ENCODE measurements around the gene PLCL1. TPM values are rescaled to one million over a fixed set of nuclear protein-coding genes. Genes with fewer than 3 reads are reported as not detected.

Gene PLCL1
- total RNA-seq, 1 experiment from 2014 or later: 0.07 TPM

DNA sequence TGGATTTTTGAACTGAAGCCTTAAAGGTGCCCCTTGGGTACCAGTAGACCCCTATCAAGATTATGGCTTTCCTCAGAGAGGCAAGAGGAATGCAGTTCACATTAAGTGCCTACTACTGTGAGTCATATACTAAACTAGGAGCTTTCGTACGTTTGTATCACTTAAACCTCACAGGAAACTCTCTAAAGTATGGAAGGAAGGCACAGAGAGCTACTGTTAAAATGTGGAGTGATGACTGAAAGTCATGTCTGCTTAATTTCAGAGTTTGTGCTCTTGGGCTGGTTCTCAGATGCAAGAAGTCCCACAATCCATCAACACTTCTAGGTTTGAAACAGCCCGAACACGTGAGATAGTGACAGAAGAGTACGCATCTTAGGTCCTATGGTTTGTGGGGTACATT, 4.7 kb downstream of the PLCL1 start:
- CTCF ChIA-PET: no interaction called here
- no peak overlapping the region for H2AFZ ChIP-seq (ENCODE audit: low read depth, low read length, poor library complexity, severe bottlenecking)

DNA sequence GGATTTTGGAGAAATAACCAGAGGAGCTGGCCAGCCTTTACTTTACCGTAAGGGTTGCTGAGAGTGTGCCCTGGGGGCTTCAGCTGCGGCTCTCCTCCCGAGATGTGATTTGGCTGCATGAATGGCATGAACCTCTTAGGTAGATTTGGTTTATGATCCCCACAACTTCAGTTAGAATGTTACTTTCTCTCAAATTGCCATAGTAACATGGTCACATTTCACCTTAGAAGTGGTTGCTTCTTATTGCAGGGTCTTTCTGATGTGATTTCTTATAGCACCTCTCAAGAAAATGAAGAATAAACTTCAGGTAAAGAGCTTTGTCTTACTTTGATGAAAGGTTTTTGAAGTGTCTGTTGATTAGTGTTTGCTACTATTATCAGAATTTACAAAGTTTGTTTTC, 5.6 kb downstream of the PLCL1 start:
- DNase-seq (ENCODE audit: low read depth, low spot score) (no peak), ATAC-seq (no peak)
- no peaks in the 10 kb centered on the region for H3K79me2 ChIP-seq (ENCODE audit: insufficient read depth, low read length)
- H3K4me1 ChIP-seq (ENCODE audit: control insufficient read depth in 1 of 2, insufficient read depth in 2 of 2, low read length in 2 of 2): no peaks in the 10 kb centered on the region
- no peak overlapping the region for H3K9ac ChIP-seq (ENCODE audit: low read length)
- intact Hi-C loops (cut with micrococcal nuclease): no loop called here
- no peaks in the 10 kb centered on the region for H3K36me3 ChIP-seq (ENCODE audit: control insufficient read depth in 1 of 2, insufficient read depth in 2 of 2, low read length in 2 of 2)
- H2AFZ ChIP-seq (ENCODE audit: low read depth, low read length, poor library complexity, severe bottlenecking): no peak overlapping the region
- CTCF ChIA-PET: no interaction called here
- no peaks in the 10 kb centered on the region for H3K9me2 ChIP-seq (ENCODE audit: insufficient read depth)
- no peak overlapping the region for H3K27ac ChIP-seq (ENCODE audit: low read depth, low read length)
- H3K27me3 ChIP-seq (ENCODE audit: insufficient read depth, low read length): peaks cover 22% of the 10 kb centered on the region; the same call in 1 of the 2 replicates
- H4K20me1 ChIP-seq (ENCODE audit: insufficient read depth): no peaks in the 10 kb centered on the region
- no peak overlapping the region for H3K4me2 ChIP-seq (ENCODE audit: low read length)
- BruUV-seq (replicated peaks): no TSS peak
- no peak overlapping the region for H3K4me3 ChIP-seq (replicated peaks in 1 of 2; ENCODE audit: low read depth in 1 of 2, low read length in 2 of 2)
- RAD21 ChIA-PET (ENCODE audit: low non-redundant PET in 1 of 2, low total read pairs in 2 of 2, uncharacterized antibody in 2 of 2, unreplicated experiment in 2 of 2): no interaction called here
- POLR2A ChIA-PET: no interaction called here
- H3K9me3 ChIP-seq (ENCODE audit: control insufficient read depth in 1 of 2, insufficient read depth in 1 of 2, low read depth in 1 of 2, low read length in 2 of 2): no peaks in the 10 kb centered on the region
- TF ChIP-seq, protein P1, sequence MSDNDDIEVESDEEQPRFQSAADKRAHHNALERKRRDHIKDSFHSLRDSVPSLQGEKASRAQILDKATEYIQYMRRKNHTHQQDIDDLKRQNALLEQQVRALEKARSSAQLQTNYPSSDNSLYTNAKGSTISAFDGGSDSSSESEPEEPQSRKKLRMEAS (IDR thresholded peaks at IDR 0.05): no peak
- TF ChIP-seq EZH2 (IDR thresholded peaks at IDR 0.05): no peak
- no peak for TF ChIP-seq RAD21 (IDR thresholded peaks at IDR 0.05; ENCODE audit: low read depth)
- no peak for TF ChIP-seq ZFX (IDR thresholded peaks at IDR 0.05)
- TF ChIP-seq EZH2phosphoT487 (IDR thresholded peaks at IDR 0.05; ENCODE audit: borderline replicate concordance): no peak
- no peak for TF ChIP-seq ELF1 (IDR thresholded peaks at IDR 0.05; ENCODE audit: borderline replicate concordance, low read depth)
- TF ChIP-seq, protein P2, sequence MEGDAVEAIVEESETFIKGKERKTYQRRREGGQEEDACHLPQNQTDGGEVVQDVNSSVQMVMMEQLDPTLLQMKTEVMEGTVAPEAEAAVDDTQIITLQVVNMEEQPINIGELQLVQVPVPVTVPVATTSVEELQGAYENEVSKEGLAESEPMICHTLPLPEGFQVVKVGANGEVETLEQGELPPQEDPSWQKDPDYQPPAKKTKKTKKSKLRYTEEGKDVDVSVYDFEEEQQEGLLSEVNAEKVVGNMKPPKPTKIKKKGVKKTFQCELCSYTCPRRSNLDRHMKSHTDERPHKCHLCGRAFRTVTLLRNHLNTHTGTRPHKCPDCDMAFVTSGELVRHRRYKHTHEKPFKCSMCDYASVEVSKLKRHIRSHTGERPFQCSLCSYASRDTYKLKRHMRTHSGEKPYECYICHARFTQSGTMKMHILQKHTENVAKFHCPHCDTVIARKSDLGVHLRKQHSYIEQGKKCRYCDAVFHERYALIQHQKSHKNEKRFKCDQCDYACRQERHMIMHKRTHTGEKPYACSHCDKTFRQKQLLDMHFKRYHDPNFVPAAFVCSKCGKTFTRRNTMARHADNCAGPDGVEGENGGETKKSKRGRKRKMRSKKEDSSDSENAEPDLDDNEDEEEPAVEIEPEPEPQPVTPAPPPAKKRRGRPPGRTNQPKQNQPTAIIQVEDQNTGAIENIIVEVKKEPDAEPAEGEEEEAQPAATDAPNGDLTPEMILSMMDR (IDR thresholded peaks at IDR 0.05 in 2 of 3, conservative IDR thresholded peaks at IDR 0.05 in 1 of 3; ENCODE audit: borderline replicate concordance in 1 of 3, insufficient read depth in 1 of 3, low read depth in 2 of 3, low read length in 2 of 3): no peak
- no peak for TF ChIP-seq FOSL1 (IDR thresholded peaks at IDR 0.05; ENCODE audit: low read depth)
- TF ChIP-seq YY1 (IDR thresholded peaks at IDR 0.05; ENCODE audit: extremely low read depth, insufficient replicate concordance, low read depth, low read length): no peak
- TF ChIP-seq POLR2AphosphoS5 (IDR thresholded peaks at IDR 0.05; ENCODE audit: low read depth, low read length): no peak
- TF ChIP-seq ZNF274 (IDR thresholded peaks at IDR 0.05; ENCODE audit: low read depth, low read length): no peak
- TF ChIP-seq, protein P3, sequence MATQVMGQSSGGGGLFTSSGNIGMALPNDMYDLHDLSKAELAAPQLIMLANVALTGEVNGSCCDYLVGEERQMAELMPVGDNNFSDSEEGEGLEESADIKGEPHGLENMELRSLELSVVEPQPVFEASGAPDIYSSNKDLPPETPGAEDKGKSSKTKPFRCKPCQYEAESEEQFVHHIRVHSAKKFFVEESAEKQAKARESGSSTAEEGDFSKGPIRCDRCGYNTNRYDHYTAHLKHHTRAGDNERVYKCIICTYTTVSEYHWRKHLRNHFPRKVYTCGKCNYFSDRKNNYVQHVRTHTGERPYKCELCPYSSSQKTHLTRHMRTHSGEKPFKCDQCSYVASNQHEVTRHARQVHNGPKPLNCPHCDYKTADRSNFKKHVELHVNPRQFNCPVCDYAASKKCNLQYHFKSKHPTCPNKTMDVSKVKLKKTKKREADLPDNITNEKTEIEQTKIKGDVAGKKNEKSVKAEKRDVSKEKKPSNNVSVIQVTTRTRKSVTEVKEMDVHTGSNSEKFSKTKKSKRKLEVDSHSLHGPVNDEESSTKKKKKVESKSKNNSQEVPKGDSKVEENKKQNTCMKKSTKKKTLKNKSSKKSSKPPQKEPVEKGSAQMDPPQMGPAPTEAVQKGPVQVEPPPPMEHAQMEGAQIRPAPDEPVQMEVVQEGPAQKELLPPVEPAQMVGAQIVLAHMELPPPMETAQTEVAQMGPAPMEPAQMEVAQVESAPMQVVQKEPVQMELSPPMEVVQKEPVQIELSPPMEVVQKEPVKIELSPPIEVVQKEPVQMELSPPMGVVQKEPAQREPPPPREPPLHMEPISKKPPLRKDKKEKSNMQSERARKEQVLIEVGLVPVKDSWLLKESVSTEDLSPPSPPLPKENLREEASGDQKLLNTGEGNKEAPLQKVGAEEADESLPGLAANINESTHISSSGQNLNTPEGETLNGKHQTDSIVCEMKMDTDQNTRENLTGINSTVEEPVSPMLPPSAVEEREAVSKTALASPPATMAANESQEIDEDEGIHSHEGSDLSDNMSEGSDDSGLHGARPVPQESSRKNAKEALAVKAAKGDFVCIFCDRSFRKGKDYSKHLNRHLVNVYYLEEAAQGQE (IDR thresholded peaks at IDR 0.05; ENCODE audit: low read depth): no peak
- no peak for TF ChIP-seq SIN3A (IDR thresholded peaks at IDR 0.05; ENCODE audit: low read depth)

More for the DNA sequence above, 4.7 kb downstream of the PLCL1 start:
- DNase-seq (ENCODE audit: low read depth, low spot score) (no peak), ATAC-seq (no peak)
- Histone ChIP-seq H3K9me3 (ENCODE audit: control insufficient read depth in 1 of 2, insufficient read depth in 1 of 2, low read depth in 1 of 2, low read length in 2 of 2) (no peaks in the 10 kb centered on the region), H3K4me2 (ENCODE audit: low read length) (no peak overlapping the region), H3K9ac (ENCODE audit: low read length) (no peak overlapping the region), H3K27me3 (ENCODE audit: insufficient read depth, low read length) (peaks cover 27% of the 10 kb centered on the region; the same call in 1 of the 2 replicates), H3K79me2 (ENCODE audit: insufficient read depth, low read length) (no peaks in the 10 kb centered on the region), H3K9me2 (ENCODE audit: insufficient read depth) (no peaks in the 10 kb centered on the region), H3K4me3 (replicated peaks in 1 of 2; ENCODE audit: low read depth in 1 of 2, low read length in 2 of 2) (no peak overlapping the region), H3K36me3 (ENCODE audit: control insufficient read depth in 1 of 2, insufficient read depth in 2 of 2, low read length in 2 of 2) (no peaks in the 10 kb centered on the region), H3K4me1 (ENCODE audit: control insufficient read depth in 1 of 2, insufficient read depth in 2 of 2, low read length in 2 of 2) (peaks cover 0 to 4% of the 10 kb centered on the region in 2 experiments; a peak in 1 of 4 replicates), H3K27ac (ENCODE audit: low read depth, low read length) (no peak overlapping the region), H4K20me1 (ENCODE audit: insufficient read depth) (no peaks in the 10 kb centered on the region)
- BruUV-seq (replicated peaks): no TSS peak
- intact Hi-C loops (cut with micrococcal nuclease): no loop called here
- ChIA-PET POLR2A (no interaction called here), RAD21 (ENCODE audit: low non-redundant PET in 1 of 2, low total read pairs in 2 of 2, uncharacterized antibody in 2 of 2, unreplicated experiment in 2 of 2) (no interaction called here)
- TF ChIP-seq POLR2A (IDR thresholded peaks at IDR 0.05; ENCODE audit: borderline replicate concordance, extremely low read depth, insufficient read depth, insufficient read length): no peak
- no peak for TF ChIP-seq TCF7L2 (IDR thresholded peaks at IDR 0.05; ENCODE audit: borderline replicate concordance, extremely low read depth, insufficient read depth, insufficient read length)
- TF ChIP-seq, protein P4, sequence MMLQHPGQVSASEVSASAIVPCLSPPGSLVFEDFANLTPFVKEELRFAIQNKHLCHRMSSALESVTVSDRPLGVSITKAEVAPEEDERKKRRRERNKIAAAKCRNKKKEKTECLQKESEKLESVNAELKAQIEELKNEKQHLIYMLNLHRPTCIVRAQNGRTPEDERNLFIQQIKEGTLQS (IDR thresholded peaks at IDR 0.05): no peak

All from HCT116 (cell line).